Measurements from ENCODE around the gene UNK.

Gene UNK

DNA sequence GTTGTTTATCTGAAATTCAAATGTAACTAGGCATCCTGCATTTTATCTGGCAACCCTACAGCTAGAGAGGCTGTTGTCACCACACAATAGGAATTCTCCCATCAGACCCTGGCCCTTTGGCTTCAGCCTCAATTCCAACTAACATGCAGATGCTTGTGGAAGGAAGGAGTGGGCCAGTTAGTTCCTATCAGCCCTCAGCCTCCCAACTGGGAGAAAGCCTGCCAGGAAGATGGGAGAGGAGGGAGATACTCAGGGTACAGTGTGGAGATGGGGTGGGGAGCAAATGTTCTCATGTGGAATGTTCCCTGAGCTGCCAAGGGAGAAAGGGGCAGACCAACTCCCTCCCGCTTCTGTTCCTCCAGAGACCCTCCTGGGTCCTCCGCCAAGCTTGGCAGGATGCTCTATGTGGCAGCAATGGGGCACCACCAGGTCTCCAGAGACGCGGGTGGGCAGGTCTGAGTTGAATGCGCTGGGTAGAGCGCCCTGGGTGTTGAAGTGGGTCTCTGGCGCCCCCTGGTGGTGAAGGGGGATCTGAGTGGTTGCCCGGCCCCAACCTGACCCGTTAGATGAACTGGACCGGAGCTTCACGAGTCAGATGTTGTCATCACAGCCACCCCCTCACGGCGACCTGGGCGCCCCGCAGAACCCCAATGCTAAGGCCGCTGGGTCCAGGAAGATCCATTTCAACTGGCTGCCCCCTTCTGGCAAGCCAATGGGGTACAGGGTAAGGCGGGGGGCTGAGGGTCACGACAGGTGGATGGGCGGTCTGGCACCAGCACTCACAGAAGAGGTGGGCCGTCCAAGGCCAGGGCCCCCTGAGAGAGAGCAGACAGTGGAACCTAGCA is 34.8 kb upstream of the UNK start:
- no peak overlapping the region for H3K4me3 ChIP-seq (ENCODE audit: low read depth, low read length)
- in situ Hi-C loops (cut with HindIII; ENCODE audit: low sequenced_read_pairs): no loop called here
- peak; percentile 31 for DNase-seq (ENCODE audit: low read depth)
- TF ChIP-seq, protein P1, sequence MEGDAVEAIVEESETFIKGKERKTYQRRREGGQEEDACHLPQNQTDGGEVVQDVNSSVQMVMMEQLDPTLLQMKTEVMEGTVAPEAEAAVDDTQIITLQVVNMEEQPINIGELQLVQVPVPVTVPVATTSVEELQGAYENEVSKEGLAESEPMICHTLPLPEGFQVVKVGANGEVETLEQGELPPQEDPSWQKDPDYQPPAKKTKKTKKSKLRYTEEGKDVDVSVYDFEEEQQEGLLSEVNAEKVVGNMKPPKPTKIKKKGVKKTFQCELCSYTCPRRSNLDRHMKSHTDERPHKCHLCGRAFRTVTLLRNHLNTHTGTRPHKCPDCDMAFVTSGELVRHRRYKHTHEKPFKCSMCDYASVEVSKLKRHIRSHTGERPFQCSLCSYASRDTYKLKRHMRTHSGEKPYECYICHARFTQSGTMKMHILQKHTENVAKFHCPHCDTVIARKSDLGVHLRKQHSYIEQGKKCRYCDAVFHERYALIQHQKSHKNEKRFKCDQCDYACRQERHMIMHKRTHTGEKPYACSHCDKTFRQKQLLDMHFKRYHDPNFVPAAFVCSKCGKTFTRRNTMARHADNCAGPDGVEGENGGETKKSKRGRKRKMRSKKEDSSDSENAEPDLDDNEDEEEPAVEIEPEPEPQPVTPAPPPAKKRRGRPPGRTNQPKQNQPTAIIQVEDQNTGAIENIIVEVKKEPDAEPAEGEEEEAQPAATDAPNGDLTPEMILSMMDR (IDR thresholded peaks at IDR 0.05; ENCODE audit: low read depth, low read length, missing control alignments): peak; percentile 80

- TF ChIP-seq, protein P1 (IDR thresholded peaks at IDR 0.05; ENCODE audit: low read depth, low read length, missing control alignments): no peak
- no peak for DNase-seq (ENCODE audit: low read depth)
- in situ Hi-C loops (cut with HindIII; ENCODE audit: low sequenced_read_pairs): no loop called here
- no peak overlapping the region for H3K4me3 ChIP-seq (ENCODE audit: low read depth, low read length)
Measured at GRCh38 chr17:75750661-75751423, 33.8 kb upstream of the UNK start.

GRCh38 chr17:75751676-75752404 is 32.8 kb upstream of the UNK start:
- TF ChIP-seq, protein P1 (IDR thresholded peaks at IDR 0.05; ENCODE audit: low read depth, low read length, missing control alignments): no peak
- in situ Hi-C loops (cut with HindIII; ENCODE audit: low sequenced_read_pairs): no loop called here

GRCh38 chr17:75752405-75752709 is 32.2 kb upstream of the UNK start:
- H3K4me3 ChIP-seq (ENCODE audit: low read depth, low read length): no peak overlapping the region
- in situ Hi-C loops (cut with HindIII; ENCODE audit: low sequenced_read_pairs): no loop called here
- DNase-seq (ENCODE audit: low read depth): no peak
- TF ChIP-seq, protein P1 (IDR thresholded peaks at IDR 0.05; ENCODE audit: low read depth, low read length, missing control alignments): no peak

More at GRCh38 chr17:75751676-75752404, 32.8 kb upstream of the UNK start:
- no peak for DNase-seq (ENCODE audit: low read depth)
- no peak overlapping the region for H3K4me3 ChIP-seq (ENCODE audit: low read depth, low read length)

GRCh38 chr17:75752802-75753513 is 31.6 kb upstream of the UNK start:
- no peak for DNase-seq (ENCODE audit: low read depth)
- TF ChIP-seq, protein P1 (IDR thresholded peaks at IDR 0.05; ENCODE audit: low read depth, low read length, missing control alignments): no peak
- no peak overlapping the region for H3K4me3 ChIP-seq (ENCODE audit: low read depth, low read length)
- in situ Hi-C loops (cut with HindIII; ENCODE audit: low sequenced_read_pairs): no loop called here
